Occipital lobe (tissue), 2 donors: ENCODE data around the gene DENND11. TPM values are rescaled to one million over a fixed set of nuclear protein-coding genes. Genes with fewer than 3 reads are reported as not detected.
"Not testable (repeated sequence)": the region's sequence is repeated elsewhere in the genome, so short reads cannot be mapped to it uniquely, and the experiment has no call there.

Experiments used
- DNase-seq: peaks from one replicate; lab custom pipeline; 2025; lab: John Stamatoyannopoulos, UW
- total RNA-seq: library from RNA; depleted of rRNA; stranded (reverse); fragments of >200 nt; gene quantifications from one replicate; pipeline ENCODE4 v1.2.3, GENCODE V29; 2014

Gene DENND11
- total RNA-seq, 1 donor from 2014 or later: 47.7 TPM

DNA sequence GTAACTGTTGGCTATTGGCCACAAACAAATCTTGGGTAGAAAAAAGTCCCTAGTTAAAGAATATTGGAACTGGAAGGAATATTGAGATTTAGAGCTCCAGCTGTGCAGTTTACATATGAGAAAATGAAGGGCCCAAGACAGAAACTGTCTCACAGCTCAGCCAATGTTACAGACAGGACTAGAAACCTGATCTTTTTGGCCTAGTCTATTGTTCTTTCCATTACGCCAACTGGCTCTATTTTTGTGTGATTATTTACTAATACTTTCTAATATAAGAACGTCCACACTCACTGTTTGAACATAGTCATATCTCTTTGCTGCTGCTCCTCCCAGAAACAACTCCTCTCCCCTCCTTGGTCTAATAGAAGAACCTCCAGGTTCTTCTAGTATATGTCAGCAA lies 7.4 kb upstream of the DENND11 start:
- no peak for DNase-seq

DNA sequence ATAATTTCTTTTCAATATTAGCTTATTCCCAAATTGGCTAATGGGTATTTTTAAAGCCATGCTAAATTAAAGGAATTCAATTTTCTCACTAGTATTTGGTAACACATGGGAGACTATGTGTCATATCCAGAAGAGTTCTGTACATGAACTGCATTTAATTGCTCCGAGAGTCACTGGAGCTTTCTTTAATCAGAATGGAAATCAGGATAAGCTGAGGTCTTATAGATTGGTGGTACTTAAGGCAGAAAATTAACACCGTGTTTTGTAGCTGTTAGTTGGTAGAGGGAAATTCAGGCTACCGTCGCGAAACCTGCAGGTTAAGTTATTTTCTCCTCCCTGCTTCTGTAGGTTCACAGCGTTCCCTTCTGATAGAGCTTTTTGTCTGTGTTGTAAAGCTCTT lies 6.4 kb upstream of the DENND11 start, which contains the start of gene WEE2:
Gene WEE2 (plus strand): TSS at position 3 of the 400 bp plus-strand sequence. CDS start 406 bp downstream, outside the sequence.
- no peak for DNase-seq

DNA sequence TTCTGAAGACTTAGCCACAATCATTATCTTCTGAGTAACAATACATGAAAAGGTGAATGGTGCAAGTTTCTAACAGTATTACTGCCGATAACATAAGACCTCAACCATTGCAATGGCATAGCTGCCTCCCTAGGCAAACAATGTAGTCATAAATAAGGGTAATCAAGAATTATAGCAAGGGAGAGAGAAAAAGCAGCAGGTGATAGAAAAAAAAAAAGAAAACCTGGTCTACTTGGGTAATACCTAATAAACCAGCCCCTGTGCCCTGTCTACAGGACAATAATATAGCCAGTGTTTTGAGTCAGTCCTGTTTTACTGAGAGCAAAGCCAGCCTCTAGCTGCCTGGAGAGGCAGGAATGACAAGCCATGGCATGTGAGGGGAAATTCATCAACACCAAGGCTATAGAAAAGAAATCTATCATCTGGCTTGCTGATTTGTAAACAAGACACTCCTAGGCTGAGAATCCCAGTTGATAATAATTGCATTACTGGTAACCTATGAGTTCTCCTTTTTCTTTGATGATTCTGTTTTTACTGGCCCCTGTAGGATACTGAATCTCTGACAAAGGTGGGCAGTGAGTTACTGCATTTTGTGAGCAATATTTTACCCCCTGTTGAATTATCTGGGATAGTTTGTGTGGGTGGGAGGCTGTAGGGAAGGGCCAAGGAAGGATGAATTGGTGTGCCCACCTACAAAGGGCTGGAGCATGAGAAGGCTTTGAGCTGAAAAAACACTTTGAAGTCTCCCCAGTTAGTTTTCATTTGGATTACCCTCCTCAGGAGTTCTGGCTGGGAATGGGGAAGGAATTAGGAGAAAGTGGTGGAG lies 4.5 kb upstream of the DENND11 start:
- no peak for DNase-seq

DNA sequence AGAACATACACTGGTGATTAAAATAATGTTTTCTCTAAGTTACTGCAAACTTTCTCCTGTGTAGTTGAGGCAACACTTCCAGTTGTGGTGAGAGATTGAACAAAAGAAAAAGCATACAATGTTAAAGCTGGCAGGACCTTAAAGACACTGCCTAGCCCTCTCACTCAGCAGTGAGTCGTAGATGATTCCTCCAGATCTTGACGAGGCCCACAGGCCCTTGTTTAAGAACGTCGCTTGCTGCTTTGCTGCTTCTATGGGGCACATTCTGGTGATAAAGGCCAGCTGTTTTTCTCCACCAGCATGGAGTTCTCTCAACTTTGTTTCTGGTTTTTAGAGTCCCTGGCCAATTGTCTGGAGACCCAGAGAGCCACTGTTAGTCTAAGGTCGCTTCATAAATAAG lies 2.8 kb upstream of the DENND11 start:
- no peak for DNase-seq

DNA sequence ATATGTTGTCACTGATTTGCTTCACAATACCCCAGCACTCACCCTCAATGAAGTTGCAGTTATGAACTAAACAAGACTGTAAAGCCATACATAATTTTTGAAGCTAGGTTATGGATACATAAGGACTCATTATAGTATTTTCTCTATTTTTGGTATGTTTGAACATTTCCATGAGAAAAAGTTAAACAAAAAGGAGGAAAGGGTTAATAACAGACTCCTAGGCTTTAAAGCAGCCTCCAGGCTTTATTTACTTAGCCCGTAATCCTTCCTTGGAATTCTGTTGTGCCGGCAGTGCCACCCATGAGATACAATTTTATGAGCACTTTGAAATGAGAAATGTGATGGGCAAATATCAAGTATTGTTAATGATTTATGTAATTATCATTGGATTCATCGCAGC lies 2.1 kb upstream of the DENND11 start:
- no peak for DNase-seq

DNA sequence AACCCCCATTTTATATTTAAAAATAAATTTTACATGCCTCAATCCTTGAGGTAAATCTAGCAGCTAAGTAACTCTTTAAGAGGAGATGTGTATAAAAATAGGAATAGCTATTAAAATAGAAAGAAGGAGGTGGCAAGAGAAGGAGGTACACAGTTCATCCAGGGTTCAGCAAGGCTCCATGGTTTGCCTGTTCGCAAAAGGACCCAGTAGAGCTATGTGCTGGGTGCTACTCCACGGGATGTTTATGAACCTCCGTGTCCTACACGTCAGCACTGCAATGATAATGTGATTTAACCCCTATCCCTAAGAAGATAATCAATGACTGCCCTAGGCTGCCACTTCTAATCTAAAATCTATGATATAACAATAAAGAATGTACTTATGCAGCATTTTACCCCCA lies 926 bp upstream of the DENND11 start:
- DNase-seq: no peak

DNA sequence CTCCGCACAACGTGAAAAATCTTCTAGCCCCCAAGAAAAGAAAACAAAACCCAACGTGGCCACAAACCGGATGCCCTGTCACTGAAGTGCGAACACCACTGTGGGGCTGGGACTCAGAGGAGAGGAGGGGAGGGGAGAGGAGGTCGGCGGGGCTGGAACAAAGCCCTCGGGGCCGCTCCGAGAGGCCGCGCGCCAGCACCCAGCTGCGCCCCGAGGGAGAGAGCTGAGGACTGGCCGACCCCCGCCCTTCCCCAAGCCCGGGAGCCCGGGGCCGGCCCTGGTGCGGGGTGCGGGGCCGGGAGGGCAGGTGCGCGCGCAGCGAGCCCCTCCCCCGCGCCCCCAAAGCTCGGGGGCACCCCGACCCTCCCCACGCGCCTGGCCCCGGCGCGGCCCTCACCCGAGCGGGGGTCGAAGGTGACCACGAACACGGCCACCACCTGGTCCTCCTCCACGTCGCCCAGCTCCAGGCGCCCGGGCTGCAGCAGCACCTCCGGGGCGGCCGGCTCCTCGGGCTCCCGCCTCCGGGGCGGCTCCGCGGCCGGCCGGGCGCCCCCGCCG lies 398 bp downstream of the DENND11 start:
- DNase-seq: no peak

DNA sequence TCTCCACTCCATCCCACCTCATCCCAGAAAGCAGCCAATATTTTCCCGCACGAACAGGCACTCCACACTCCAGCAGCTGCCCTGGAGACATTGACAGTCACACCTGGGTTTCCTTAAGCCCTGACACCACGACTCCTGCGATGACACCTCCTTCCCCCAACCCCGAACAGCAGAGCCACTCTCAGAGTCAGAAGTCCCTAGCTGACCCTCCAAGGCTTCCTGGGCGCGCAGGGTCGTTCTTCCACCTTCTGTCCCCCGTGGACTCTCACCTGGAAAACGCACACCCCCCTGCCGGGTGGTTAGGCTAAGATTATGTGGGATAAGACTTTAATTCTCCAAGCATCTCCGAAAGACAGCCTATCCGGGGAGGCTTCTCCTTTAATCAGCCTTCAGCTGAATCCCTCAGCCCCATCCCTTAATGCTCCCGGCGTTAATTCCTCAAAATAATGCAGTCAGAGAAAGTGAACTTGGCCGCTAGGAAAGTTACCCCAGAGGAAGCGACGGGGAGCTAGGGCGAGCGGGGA lies 1.1 kb downstream of the DENND11 start:
- DNase-seq: peak; percentile 33

DNA sequence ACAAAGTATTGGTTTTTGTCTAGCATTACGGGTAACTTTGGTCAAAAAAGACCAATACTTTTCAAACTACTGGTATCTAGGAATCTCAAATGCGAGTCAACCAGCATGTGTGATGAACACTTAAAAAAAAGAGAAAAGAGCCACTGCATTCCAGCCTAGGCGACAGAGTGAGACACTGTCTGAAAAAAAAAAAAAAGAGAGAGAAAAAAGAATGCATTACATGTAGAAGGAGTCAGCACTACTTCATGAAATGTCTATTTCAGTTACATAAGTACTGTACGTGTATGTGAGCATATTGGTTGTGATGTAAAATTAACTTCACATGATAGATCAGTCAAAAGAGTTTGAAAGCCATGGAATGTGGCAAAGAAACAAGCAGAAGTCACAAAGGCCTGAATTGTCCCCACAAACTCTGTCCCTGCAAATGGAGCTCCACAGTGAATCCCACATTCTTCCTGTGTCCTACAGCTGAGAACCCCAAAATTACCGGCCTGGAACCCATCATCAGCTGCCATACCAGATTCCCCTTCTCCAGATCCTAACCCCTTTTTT lies 1.6 kb downstream of the DENND11 start:
- DNase-seq: no peak

DNA sequence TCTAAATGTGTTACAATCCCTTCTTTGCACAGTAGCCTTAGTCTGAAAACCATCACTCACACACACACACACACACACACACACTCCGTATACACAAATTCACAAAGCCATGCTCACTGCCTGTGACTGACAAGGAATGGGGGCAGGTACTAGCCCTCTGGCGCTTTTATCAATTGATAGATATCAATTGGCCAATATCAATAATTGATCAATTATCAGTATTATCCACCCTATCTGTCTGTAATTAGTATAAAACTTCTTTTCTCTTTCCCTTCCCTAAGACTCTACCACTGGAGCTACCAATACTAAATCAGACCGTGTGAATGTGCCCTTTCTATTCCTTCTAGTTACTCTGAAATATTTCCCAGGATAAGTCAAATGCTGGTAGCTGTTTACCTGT lies 2.1 kb downstream of the DENND11 start:
- no peak for DNase-seq

DNA sequence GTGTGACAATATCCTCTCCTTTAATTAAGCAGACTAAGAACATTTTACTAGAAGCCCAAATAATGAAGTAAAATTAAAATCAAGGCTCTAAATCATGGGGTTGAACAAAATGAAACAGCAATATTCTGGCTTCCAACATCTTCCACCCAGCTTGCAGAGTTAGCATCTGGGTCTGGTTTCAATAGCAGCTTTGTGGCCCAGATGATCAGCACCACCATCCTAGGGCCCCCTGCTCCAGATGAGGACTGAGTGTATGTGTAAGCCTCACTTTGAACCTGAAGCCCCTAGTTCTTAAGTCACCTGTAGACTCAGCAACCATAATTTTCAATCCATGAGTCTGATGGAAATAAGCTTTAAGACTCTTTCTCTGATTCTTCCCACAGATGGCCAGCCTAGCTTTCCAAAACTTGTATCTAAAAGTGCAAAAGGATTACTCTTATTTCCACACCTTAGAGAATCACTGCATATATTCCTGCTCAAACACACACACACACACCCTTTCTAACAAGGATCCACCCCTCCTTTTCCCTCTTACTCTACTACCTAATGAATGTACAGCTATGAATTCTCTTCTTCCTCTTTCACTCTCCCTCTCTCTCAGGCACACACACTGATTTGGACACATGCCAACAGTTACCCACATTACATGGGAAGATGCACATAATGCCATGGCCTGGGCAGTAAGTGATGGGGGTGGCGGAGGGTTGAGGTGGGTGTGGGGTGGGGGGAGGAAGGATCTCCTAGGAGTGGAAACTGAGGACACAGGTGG lies 3.5 kb downstream of the DENND11 start:
- DNase-seq: no peak

DNA sequence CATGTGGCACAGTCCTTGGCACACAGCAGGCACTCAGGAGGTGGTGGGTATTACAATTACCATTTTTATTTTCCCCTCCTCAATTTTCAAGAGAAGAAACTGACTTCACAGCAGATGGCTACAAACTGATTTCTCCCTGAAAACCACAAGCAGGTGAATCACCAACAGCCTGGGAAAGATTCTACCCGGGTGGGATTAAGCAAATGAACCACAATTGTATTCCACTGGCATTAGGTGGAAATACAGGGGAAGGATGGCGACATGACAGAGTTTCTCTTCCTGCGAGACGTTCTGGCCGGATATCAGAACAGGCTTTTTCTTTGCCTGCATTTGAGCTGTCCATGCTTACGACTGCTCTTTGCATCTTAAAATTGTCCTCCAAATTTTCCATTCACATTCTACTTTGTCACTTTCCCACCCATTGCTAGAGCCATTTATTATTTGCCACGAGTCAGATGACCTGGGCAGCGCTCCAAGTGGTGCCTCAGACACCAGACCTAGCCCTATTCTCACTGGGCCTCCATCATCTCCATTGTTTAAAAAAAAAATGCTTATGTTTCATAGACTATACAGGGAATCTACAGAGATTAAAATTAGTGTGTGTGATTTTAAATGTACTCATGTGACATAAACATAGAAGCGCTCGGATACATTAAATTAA lies 4.6 kb downstream of the DENND11 start:
- peak; percentile 44 for DNase-seq

DNA sequence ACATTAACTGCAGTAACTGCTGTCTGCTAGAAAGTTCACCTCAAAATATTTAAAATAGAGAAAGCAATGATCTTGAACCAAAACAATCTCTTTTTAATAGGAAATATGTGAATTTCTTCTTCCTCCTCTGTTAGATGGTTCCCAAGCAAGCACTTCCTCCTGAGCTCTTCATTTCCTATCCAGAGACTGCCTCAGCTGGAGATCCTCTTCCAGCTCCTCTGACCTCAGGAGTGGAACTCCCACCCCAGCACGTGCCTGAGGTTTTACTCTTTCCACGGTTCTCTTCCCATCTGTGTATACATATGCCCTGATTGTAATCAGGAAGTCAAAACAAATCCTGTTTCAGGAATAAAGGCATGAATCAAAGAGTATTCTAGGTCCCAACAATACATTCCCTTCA lies 5.6 kb downstream of the DENND11 start:
- no peak for DNase-seq

DNA sequence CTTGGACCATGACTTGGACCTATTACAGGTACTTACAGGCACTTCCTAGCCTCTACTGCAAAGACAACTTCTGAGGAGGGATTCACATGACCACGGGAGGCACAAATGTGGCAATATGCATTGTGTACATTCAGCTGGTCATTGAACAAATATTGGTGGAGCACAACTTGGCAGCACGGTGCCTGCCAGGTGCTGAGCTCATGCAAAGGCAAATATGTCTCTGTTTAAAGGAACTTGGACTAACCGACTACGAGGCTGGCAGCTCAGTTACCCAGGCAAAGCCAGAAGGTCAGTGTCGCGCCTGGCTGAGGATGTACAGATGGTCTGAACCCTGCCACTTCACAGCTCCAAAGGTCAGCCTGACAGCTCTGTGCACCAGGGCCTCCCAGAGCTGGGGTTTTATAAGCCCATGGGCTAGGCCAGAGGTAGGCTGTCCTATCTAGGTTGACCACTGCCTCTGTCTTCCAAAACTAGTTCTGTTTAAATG lies 6.1 kb downstream of the DENND11 start:
- DNase-seq: no peak

DNA sequence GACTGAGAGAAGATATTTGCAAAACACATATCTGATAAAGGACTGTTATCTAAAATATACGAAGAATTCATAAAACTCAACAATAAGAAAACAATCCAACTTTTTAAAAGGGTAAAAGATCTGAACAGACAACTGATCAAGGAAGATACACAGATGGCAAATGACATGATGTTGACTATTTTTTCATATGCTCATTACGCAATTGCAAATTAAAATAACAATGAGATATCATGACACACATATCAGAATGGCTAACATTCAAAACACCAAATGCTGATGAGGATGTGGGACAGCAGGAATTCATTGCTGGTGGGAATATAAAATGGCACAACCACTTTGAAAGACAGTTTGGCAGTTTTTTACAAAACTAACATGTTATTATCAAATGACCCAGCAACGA lies 8.9 kb downstream of the DENND11 start:
- DNase-seq: no peak

DNA sequence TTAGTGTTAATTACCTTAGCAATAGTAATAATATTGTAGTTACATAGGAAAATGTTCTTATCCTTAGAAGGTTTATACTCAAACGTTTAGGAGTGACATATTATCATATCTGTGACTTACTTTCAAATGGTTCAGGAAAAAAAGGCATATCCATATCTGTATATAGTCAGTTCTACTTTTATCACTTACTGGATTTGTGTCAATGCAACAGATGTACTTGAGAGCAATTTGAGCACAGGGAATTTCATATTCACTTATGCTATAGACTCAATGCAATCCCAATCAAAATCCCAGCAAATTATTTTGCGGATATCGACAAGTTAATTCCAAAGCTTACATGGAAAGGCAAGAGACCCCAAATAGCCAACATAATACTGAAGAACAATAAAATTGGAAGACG lies 10.0 kb downstream of the DENND11 start:
- DNase-seq: no peak

DNA sequence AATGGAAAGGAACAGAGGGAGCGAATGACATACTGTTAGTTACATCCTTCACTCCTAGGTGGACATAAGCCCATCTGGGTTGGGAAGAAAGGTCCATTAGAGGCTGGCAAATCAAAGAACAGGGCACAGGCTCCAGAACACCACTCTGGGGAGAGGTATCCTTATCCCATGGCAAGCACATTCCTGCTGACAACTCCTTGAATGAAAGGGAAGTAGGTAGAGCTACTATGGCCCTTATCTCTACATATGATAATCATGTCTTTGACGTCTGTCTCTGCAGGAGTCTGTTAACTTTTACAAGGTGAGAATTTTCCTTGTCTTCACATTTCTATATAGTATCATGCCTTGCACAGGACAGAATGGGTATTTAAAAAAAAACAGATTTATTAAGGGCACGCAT lies 10.4 kb downstream of the DENND11 start:
- DNase-seq: no peak

DNA sequence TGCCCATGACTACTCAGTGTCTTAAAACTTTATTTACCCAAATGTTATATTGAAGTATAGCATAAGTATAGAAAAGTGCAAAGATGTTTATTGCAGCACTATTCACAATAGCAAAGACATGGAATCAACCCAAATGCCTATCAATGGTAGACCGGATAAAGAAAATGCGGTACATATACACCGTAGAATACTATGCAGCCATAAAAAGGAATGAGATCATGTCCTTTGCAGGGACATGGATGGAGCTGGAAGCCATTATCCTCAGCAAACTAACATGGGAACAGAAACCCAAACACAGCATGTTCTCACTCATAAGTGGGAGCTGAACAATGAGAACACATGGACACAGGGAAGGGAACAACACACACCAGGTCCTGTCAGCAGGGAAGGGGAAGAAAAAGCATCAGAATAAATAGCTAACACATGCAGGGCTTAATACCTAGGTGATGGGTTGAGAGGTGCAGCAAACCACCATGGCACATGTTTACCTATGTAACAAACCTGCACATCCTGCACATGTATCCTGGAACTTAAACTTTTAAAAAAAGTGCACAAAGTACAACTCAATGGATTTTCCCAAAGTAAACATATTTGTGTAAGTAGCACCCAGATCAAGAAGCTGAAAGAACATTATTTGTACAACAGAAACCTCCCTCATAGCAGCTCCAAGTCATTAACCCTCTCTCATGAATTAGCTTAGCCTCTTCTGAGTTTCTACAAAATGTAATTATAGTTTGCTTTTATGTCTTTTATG lies 12.7 kb downstream of the DENND11 start:
- DNase-seq: not testable (repeated sequence)

DNA sequence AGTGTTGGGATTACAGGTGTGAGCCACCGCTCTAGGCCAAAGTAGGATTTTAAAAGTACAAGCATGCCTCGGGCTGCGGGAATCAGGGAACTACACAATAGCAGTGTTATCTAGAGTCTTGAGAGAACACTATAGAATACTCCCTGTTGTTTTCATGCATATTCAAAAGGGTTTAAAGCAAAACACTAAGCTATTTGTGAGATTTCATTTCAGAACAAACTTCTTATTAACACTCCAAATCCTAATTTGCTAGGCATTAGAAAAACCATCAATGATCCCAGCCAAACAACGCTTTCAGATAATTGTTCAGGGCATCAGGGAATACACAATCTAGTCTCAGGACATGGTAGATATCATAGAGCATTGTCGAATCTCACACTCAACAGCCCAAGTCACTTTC lies 13.9 kb downstream of the DENND11 start:
- no peak for DNase-seq

DNA sequence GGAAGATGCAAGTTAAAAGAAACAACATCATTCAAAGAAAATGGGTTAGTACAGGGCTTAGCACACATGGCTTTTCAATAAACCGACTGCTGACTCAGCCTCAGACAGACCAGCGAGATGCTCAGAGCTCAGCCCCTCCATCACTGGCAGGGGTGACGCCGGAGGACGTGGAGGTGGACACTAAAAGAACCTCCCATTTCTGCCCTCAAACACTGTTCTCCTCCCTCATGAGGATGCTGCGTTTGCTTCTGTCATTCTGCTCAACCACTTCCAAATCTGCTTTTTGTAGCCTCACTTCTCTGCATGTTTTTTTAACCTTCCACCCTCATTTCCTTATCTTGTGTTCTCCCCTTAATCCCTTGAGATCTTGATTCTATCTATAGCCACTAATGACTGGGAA lies 15.3 kb downstream of the DENND11 start:
- DNase-seq: no peak
